Colonic mucosa (tissue), 4 donors: ENCODE results near the gene GOLT1B. TPM values are rescaled to one million over a fixed set of nuclear protein-coding genes. Genes with fewer than 3 reads are reported as not detected.

Experiments
- DNase-seq: peaks from one replicate; pipeline ENCODE4 v3.0.0-alpha.2; 2020
- H3K27ac ChIP-seq: fragments of 200-600 bp; one replicate; pipeline ENCODE4 v1.8.0; 2021
- H3K27me3 ChIP-seq: fragments of 200-600 bp; one replicate; pipeline ENCODE4 v1.8.0; 2021
- H3K36me3 ChIP-seq: fragments of 200-600 bp; one replicate; pipeline ENCODE4 v1.8.0; 2021
- H3K4me1 ChIP-seq: fragments of 200-600 bp; one replicate; pipeline ENCODE4 v1.8.0; 2021; ENCODE audit warnings: mild to moderate bottlenecking
- H3K4me3 ChIP-seq: fragments of 200-600 bp; one replicate; pipeline ENCODE4 v1.8.0; 2021
- H3K9ac ChIP-seq, 2 donors: one replicate each; pipeline ENCODE4 v1.7.0; 2013; ENCODE audit warnings: control low read depth in 2 of 2, low read depth in 2 of 2, low read length in 2 of 2
- H3K9me3 ChIP-seq: fragments of 200-600 bp; one replicate; pipeline ENCODE4 v1.8.0; 2021
- CTCF ChIP-seq: fragments of 200-600 bp; IDR thresholded peaks from one replicate; pipeline ENCODE4 v1.8.0; 2022; ENCODE audit warnings: antibody characterized with exemption, mild to moderate bottlenecking
- intact Hi-C: fragments of 100-400 bp; cut with DNase I; formaldehyde crosslinking; loops from one replicate; pipeline ENCODE4 v1.14.1; 2022
- total RNA-seq, 2 donors: library from RNA; stranded (reverse); fragmentation: NEBNext Ultra II Directional in 1 of 2; extraction: Animal tissue kit (Norgen Biotek cat#: 25700) in 1 of 2; gene quantifications; one replicate each; pipeline ENCODE4 v1.2.1, GENCODE V29; 2021
- donor health status: healthy.
- donor health status: DM: no; HTN: no; CAD: no.
- donor health status: DM: no; HTN: no; CAD: no.

GOLT1B gene
- total RNA-seq, 2 donors from 2014 or later, result 28.3 to 35.5 TPM

GRCh38 chr12:21551841-21552465 is 50.4 kb downstream of the GOLT1B start:
- H3K4me1 ChIP-seq, result no peaks in the 10 kb centered on the region
- no peak overlapping the region for H3K9ac ChIP-seq
- no peaks in the 10 kb centered on the region for H3K9me3 ChIP-seq
- H3K27me3 ChIP-seq, result no peaks in the 10 kb centered on the region
- TF ChIP-seq CTCF, result no peak
- H3K27ac ChIP-seq, result no peak overlapping the region
- DNase-seq, result no peak
- no peak overlapping the region for H3K4me3 ChIP-seq
- intact Hi-C loops, result no loop called here
- H3K36me3 ChIP-seq, result no peaks in the 10 kb centered on the region

- no peaks in the 10 kb centered on the region for H3K9me3 ChIP-seq
- intact Hi-C loops, result no loop called here
- TF ChIP-seq CTCF, result no peak
- H3K4me1 ChIP-seq, result no peaks in the 10 kb centered on the region
- no peaks in the 10 kb centered on the region for H3K27me3 ChIP-seq
- H3K9ac ChIP-seq, result no peak overlapping the region
- H3K36me3 ChIP-seq, result no peaks in the 10 kb centered on the region
- H3K4me3 ChIP-seq, result no peak overlapping the region
- no peak for DNase-seq
- no peak overlapping the region for H3K27ac ChIP-seq
Observed at GRCh38 chr12:21552635-21553328, 51.2 kb downstream of the GOLT1B start.

- no peak for DNase-seq
- TF ChIP-seq CTCF, result no peak
- intact Hi-C loops, result no loop called here
- Histone ChIP-seq H3K27ac (no peak overlapping the region), H3K4me1 (no peaks in the 10 kb centered on the region), H3K9ac (no peak overlapping the region), H3K27me3 (no peaks in the 10 kb centered on the region), H3K4me3 (no peak overlapping the region), H3K9me3 (no peaks in the 10 kb centered on the region), H3K36me3 (no peaks in the 10 kb centered on the region)
Observed at GRCh38 chr12:21553329-21553675, 51.7 kb downstream of the GOLT1B start.

GRCh38 chr12:21558100-21558679 is 56.6 kb downstream of the GOLT1B start:
- no peaks in the 10 kb centered on the region for H3K36me3 ChIP-seq
- no peak overlapping the region for H3K4me3 ChIP-seq
- DNase-seq, result no peak
- H3K9me3 ChIP-seq, result no peaks in the 10 kb centered on the region
- no peak overlapping the region for H3K27ac ChIP-seq
- TF ChIP-seq CTCF, result no peak
- H3K27me3 ChIP-seq, result no peaks in the 10 kb centered on the region
- no peak overlapping the region for H3K9ac ChIP-seq
- no peaks in the 10 kb centered on the region for H3K4me1 ChIP-seq
- intact Hi-C loops, result no loop called here

GRCh38 chr12:21559855-21560569 is 58.4 kb downstream of the GOLT1B start:
- no peak overlapping the region for H3K27ac ChIP-seq
- H3K9ac ChIP-seq, result no peak overlapping the region
- no peaks in the 10 kb centered on the region for H3K36me3 ChIP-seq
- H3K27me3 ChIP-seq, result no peaks in the 10 kb centered on the region
- DNase-seq, result no peak
- no peaks in the 10 kb centered on the region for H3K9me3 ChIP-seq
- no peak overlapping the region for H3K4me3 ChIP-seq
- H3K4me1 ChIP-seq, result no peaks in the 10 kb centered on the region
- intact Hi-C loops, result no loop called here
- no peak for TF ChIP-seq CTCF
